HepG2 (cell line): ENCODE measurements around the gene WWC2. TPM values are rescaled to one million over a fixed set of nuclear protein-coding genes. Genes with fewer than 3 reads are reported as not detected.

ENCODE experiments used
- DNMT3B ChIP-seq: conservative IDR thresholded peaks from 2 replicates; pipeline ENCODE4 v1.6.1; 2016; ENCODE audit warnings: missing biosample characterization, control low read depth
- KAT7 ChIP-seq: IDR thresholded peaks from 2 replicates; pipeline ENCODE4 v1.6.1; 2018; ENCODE audit warnings: borderline replicate concordance, missing compliant biosample characterization
- KIAA2018 ChIP-seq: sonication (generic); formaldehyde crosslinking; IDR thresholded peaks from 2 replicates; pipeline ENCODE4 v1.5.0; 2020; ENCODE audit warnings: mild to moderate bottlenecking, missing genetic modification reagents, borderline replicate concordance
- MED1 ChIP-seq: sonication (generic); formaldehyde crosslinking; IDR thresholded peaks from 2 replicates; pipeline ENCODE4 v1.4.0; 2020; ENCODE audit warnings: missing genetic modification reagents
- REL ChIP-seq: sonication (generic); formaldehyde crosslinking; conservative IDR thresholded peaks from 2 replicates; pipeline ENCODE4 v1.8.0; 2022; ENCODE audit warnings: mild to moderate bottlenecking, missing genetic modification reagents, moderate library complexity
- RFX3 ChIP-seq: IDR thresholded peaks from 2 replicates; pipeline ENCODE4 v1.6.1; 2016; ENCODE audit warnings: missing biosample characterization, missing genetic modification reagents
- RXRA ChIP-seq: sonication (generic); formaldehyde crosslinking; IDR thresholded peaks from 2 replicates; pipeline ENCODE4 v1.5.1; 2020; ENCODE audit warnings: missing genetic modification reagents
- SP5 ChIP-seq: IDR thresholded peaks from 2 replicates; pipeline ENCODE4 v1.6.1; 2016; ENCODE audit warnings: low read depth, borderline replicate concordance
- TARDBP ChIP-seq: sonication (generic); formaldehyde crosslinking; IDR thresholded peaks from 2 replicates; pipeline ENCODE4 v1.8.0; 2022; ENCODE audit warnings: mild to moderate bottlenecking, missing genetic modification reagents
- USF2 ChIP-seq, 2 experiments: sonication (generic) in 1 of 2; formaldehyde crosslinking in 1 of 2; IDR thresholded peaks; 2 replicates each; pipeline versions ENCODE4 v1.5.1 to v1.6.1; 2011 to 2020; ENCODE audit warnings: borderline replicate concordance in 1 of 2, low read depth in 1 of 2, low read length in 1 of 2, mild to moderate bottlenecking in 1 of 2, missing genetic modification reagents in 1 of 2, moderate library complexity in 1 of 2
- ZMYM2 ChIP-seq: sonication (generic); formaldehyde crosslinking; IDR thresholded peaks from 2 replicates; pipeline ENCODE4 v1.8.0; 2022; ENCODE audit warnings: mild to moderate bottlenecking, missing genetic modification reagents
- ZNF367 ChIP-seq: sonication (generic); formaldehyde crosslinking; IDR thresholded peaks from 2 replicates; pipeline ENCODE4 v1.4.0; 2020; ENCODE audit warnings: missing genetic modification reagents, borderline replicate concordance
- ZNF788 ChIP-seq: sonication (generic); formaldehyde crosslinking; IDR thresholded peaks from 2 replicates; pipeline ENCODE4 v1.5.0; 2020; ENCODE audit warnings: mild to moderate bottlenecking, missing genetic modification reagents, borderline replicate concordance
- ZNF891 ChIP-seq: sonication (generic); formaldehyde crosslinking; IDR thresholded peaks from 2 replicates; pipeline ENCODE4 v1.5.0; 2020; ENCODE audit warnings: mild to moderate bottlenecking, missing genetic modification reagents
- polyA plus RNA-seq, 8 experiments: library from polyadenylated mRNA; depleted of rRNA in 3 of 8; stranded (reverse) in 7 of 8; unstranded in 1 of 8; fragments of >200 nt; fragmentation: Illumina TruSeq in 4 of 8; extraction: Trizol in 4 of 8; gene quantifications; 2 replicates each; pipeline versions ENCODE4 v1.2.1 to v1.2.3, GENCODE V29; 2011 to 2016; ENCODE audit warnings: low read depth in 4 of 8, missing spikeins in 1 of 8, mixed read lengths in 1 of 8; ENCODE audit not compliant: insufficient read depth in 1 of 8
- total RNA-seq, 5 experiments: library from RNA; depleted of rRNA; stranded (reverse); fragments of >200 nt; fragmentation: Illumina TruSeq; extraction: Trizol; gene quantifications; 2 replicates each; pipeline ENCODE4 v1.2.3, GENCODE V29; 2016; ENCODE audit warnings: low read depth in 1 of 5

Gene WWC2
- total and polyA plus RNA-seq, 2 of the 13 experiments (the other 11 are each of a cell fraction or from before 2014, with no cell fraction given) = 40.0 to 50.1 TPM

GRCh38 chr4:183098723-183099536 lies at the start of gene WWC2 (continued):
- no peak for TF ChIP-seq USF2 (IDR thresholded peaks at IDR 0.05; ENCODE audit: low read depth, low read length)
- no peak for TF ChIP-seq USF2 (CRISPR knock-in tag; IDR thresholded peaks at IDR 0.05; ENCODE audit: borderline replicate concordance)
- TF ChIP-seq ZMYM2 (CRISPR knock-in tag) = 0 out of 2 replicates have a peak, but pooled peaks have one; percentile 35
- no peak for TF ChIP-seq RFX3 (CRISPR knock-in tag)
- TF ChIP-seq ZNF788 = peak; percentile 75; the same call in 1 of the 2 replicates
- no peak for TF ChIP-seq REL (CRISPR knock-in tag)
- peak; percentile 86 for TF ChIP-seq RXRA (CRISPR knock-in tag)
- peak; percentile 72; the same call in 1 of the 2 replicates for TF ChIP-seq ZNF367 (CRISPR knock-in tag)
- peak; percentile 15; the same call in 1 of the 2 replicates for TF ChIP-seq SP5 (CRISPR knock-in tag)
- peak; percentile 73 for TF ChIP-seq TARDBP (CRISPR knock-in tag)
- peak; percentile 81; the same call in 1 of the 2 replicates for TF ChIP-seq MED1 (CRISPR knock-in tag)
- no peak for TF ChIP-seq KIAA2018 (CRISPR knock-in tag)
- 0 out of 2 replicates have a peak, but pooled peaks have one; percentile 52 for TF ChIP-seq DNMT3B
- peak; percentile 22; the same call in 1 of the 2 replicates for TF ChIP-seq ZNF891 (CRISPR knock-in tag)
- peak; percentile 7; the same call in 1 of the 2 replicates for TF ChIP-seq KAT7 (CRISPR knock-in tag)
